Astrocyte (in vitro differentiated cells and primary cell): ENCODE data around the gene USO1. TPM values are rescaled to one million over a fixed set of nuclear protein-coding genes. Genes with fewer than 3 reads are reported as not detected.
A peak's percentile ranks its signal among the peaks of the same experiment; 100 is the strongest.

Source experiments
- DNase-seq: peaks from one replicate; pipeline ENCODE4 v3.0.0-alpha.2; 2010; ENCODE audit warnings: low read depth
- FAIRE-seq: peaks from 2 replicates; lab custom pipeline; 2011; peaks lifted over from hg19 to GRCh38; lab: Jason Lieb, UNC
- H2AFZ ChIP-seq: 2 replicates; pipeline ENCODE4 v1.6.0; 2012; ENCODE audit warnings: low read depth, low read length, inconsistent platforms
- H3K27ac ChIP-seq: 2 replicates; pipeline ENCODE4 v1.5.1; 2011; ENCODE audit warnings: low read depth, low read length, inconsistent platforms
- H3K27me3 ChIP-seq: 2 replicates; pipeline ENCODE4 v1.6.0; 2011; ENCODE audit warnings: low read length, inconsistent platforms; ENCODE audit not compliant: insufficient read depth
- H3K36me3 ChIP-seq: 2 replicates; pipeline ENCODE4 v1.5.1; 2011; ENCODE audit warnings: low read length, inconsistent platforms; ENCODE audit not compliant: insufficient read depth
- H3K4me1 ChIP-seq: 2 replicates; pipeline ENCODE4 v1.5.1; 2011; ENCODE audit warnings: low read length, inconsistent platforms; ENCODE audit not compliant: insufficient read depth
- H3K4me2 ChIP-seq: 2 replicates; pipeline ENCODE4 v1.6.0; 2012; ENCODE audit warnings: low read length, inconsistent platforms
- H3K4me3 ChIP-seq: 2 replicates; pipeline ENCODE4 v1.5.1; 2011; ENCODE audit warnings: low read depth, mild to moderate bottlenecking, low read length, inconsistent platforms; ENCODE audit not compliant: insufficient read depth
- H3K79me2 ChIP-seq: 2 replicates; pipeline ENCODE4 v1.6.0; 2012; ENCODE audit warnings: mild to moderate bottlenecking, low read length, inconsistent platforms; ENCODE audit not compliant: insufficient read depth
- H3K9ac ChIP-seq: 2 replicates; pipeline ENCODE4 v1.6.0; 2012; ENCODE audit warnings: mild to moderate bottlenecking, low read length, inconsistent platforms
- H3K9me3 ChIP-seq: 2 replicates; pipeline ENCODE4 v1.5.1; 2012; ENCODE audit warnings: low read depth, mild to moderate bottlenecking, low read length, inconsistent platforms; ENCODE audit not compliant: insufficient read depth
- H4K20me1 ChIP-seq: 2 replicates; pipeline ENCODE4 v1.6.0; 2012; ENCODE audit warnings: low read length, inconsistent platforms; ENCODE audit not compliant: insufficient read depth
- H3K27ac Mint-ChIP-seq: one replicate; pipeline ENCODE4 v1.8.0; 2021; ENCODE audit warnings: mild to moderate bottlenecking, mixed read lengths; ENCODE audit not compliant: unreplicated experiment
- H3K27me3 Mint-ChIP-seq: one replicate; pipeline ENCODE4 v1.8.0; 2021; ENCODE audit warnings: low read depth, mixed read lengths; ENCODE audit not compliant: unreplicated experiment
- H3K36me3 Mint-ChIP-seq: one replicate; pipeline ENCODE4 v1.8.0; 2021; ENCODE audit warnings: low read depth, mixed read lengths; ENCODE audit not compliant: unreplicated experiment
- H3K4me1 Mint-ChIP-seq: one replicate; pipeline ENCODE4 v1.8.0; 2021; ENCODE audit warnings: low read depth, mixed read lengths; ENCODE audit not compliant: unreplicated experiment
- H3K4me3 Mint-ChIP-seq: one replicate; pipeline ENCODE4 v1.8.0; 2021; ENCODE audit warnings: mild to moderate bottlenecking, moderate library complexity, mixed read lengths; ENCODE audit not compliant: unreplicated experiment
- H3K9me3 Mint-ChIP-seq: one replicate; pipeline ENCODE4 v1.8.0; 2021; ENCODE audit warnings: mild to moderate bottlenecking, mixed read lengths; ENCODE audit not compliant: unreplicated experiment
- CTCF ChIP-seq: IDR thresholded peaks from 2 replicates; pipeline ENCODE4 v1.5.1; 2011; ENCODE audit warnings: low read depth, mild to moderate bottlenecking, inconsistent platforms, low read length, moderate library complexity; ENCODE audit not compliant: insufficient read depth
- EZH2 ChIP-seq: IDR thresholded peaks from 2 replicates; pipeline ENCODE4 v1.6.1; 2012; ENCODE audit warnings: mild to moderate bottlenecking, low read length, inconsistent platforms; ENCODE audit not compliant: insufficient read depth
- total RNA-seq: library from RNA; stranded (reverse); gene quantifications from 2 replicates; pipeline ENCODE4 v1.2.1, GENCODE V29; 2021

Gene USO1
- total RNA-seq, 1 donor from 2014 or later: 104 TPM

- FAIRE-seq (no peak), DNase-seq (peak; percentile 49)
- H3K4me3 ChIP-seq: no peak overlapping the region
- no peak overlapping the region for H3K4me2 ChIP-seq
- H2AFZ ChIP-seq: no peak overlapping the region
- H3K9me3 ChIP-seq: no peaks in the 10 kb centered on the region
- peak overlapping the region; percentile 40 for H3K4me3 Mint-ChIP-seq
- peaks cover 96% of the 10 kb centered on the region for H3K79me2 ChIP-seq
- H3K27me3 Mint-ChIP-seq: no peaks in the 10 kb centered on the region
- H3K4me1 ChIP-seq: peaks cover 6% of the 10 kb centered on the region
- H3K36me3 Mint-ChIP-seq: peaks cover 13% of the 10 kb centered on the region
- H3K27ac Mint-ChIP-seq: peak overlapping the region; percentile 12
- peaks cover 9% of the 10 kb centered on the region for H3K4me1 Mint-ChIP-seq
- no peak overlapping the region for H3K27ac ChIP-seq
- H3K9ac ChIP-seq: no peak overlapping the region
- H3K9me3 Mint-ChIP-seq: peaks cover 3% of the 10 kb centered on the region
- no peaks in the 10 kb centered on the region for H3K27me3 ChIP-seq
- H3K36me3 ChIP-seq: peaks cover 2% of the 10 kb centered on the region
- TF ChIP-seq CTCF (no peak), EZH2 (no peak)
- peaks cover 71% of the 10 kb centered on the region for H4K20me1 ChIP-seq
These were observed 9.0 kb downstream of the USO1 start for GRCh38 chr4:75733369-75733768.

- Histone ChIP-seq H3K9me3 (no peaks in the 10 kb centered on the region), H3K36me3 (peaks cover 2% of the 10 kb centered on the region), H2AFZ (no peak overlapping the region), H3K4me2 (no peak overlapping the region), H3K4me3 (no peak overlapping the region), H3K79me2 (peaks cover 96% of the 10 kb centered on the region), H3K27me3 (no peaks in the 10 kb centered on the region), H4K20me1 (peaks cover 76% of the 10 kb centered on the region), H3K9ac (no peak overlapping the region), H3K27ac (no peak overlapping the region), H3K4me1 (no peaks in the 10 kb centered on the region)
- Mint-ChIP-seq H3K27ac (no peak overlapping the region), H3K9me3 (peaks cover 3% of the 10 kb centered on the region), H3K27me3 (no peaks in the 10 kb centered on the region), H3K4me3 (no peak overlapping the region), H3K4me1 (peaks cover 5% of the 10 kb centered on the region), H3K36me3 (peaks cover 13% of the 10 kb centered on the region)
- DNase-seq: no peak
- no peak for FAIRE-seq
- TF ChIP-seq CTCF: no peak
- TF ChIP-seq EZH2: no peak
These were observed 11.1 kb downstream of the USO1 start for GRCh38 chr4:75735525-75735924.

GRCh38 chr4:75736862-75737261 is 12.5 kb downstream of the USO1 start:
- Mint-ChIP-seq H3K36me3 (peaks cover 13% of the 10 kb centered on the region), H3K4me1 (peaks cover 5% of the 10 kb centered on the region), H3K27me3 (no peaks in the 10 kb centered on the region), H3K27ac (no peak overlapping the region), H3K4me3 (no peak overlapping the region), H3K9me3 (peaks cover 3% of the 10 kb centered on the region)
- no peak for FAIRE-seq
- Histone ChIP-seq H3K9me3 (no peaks in the 10 kb centered on the region), H4K20me1 (peaks cover 76% of the 10 kb centered on the region), H3K4me3 (no peak overlapping the region), H2AFZ (no peak overlapping the region), H3K4me2 (no peak overlapping the region), H3K9ac (no peak overlapping the region), H3K36me3 (peaks cover 3% of the 10 kb centered on the region), H3K79me2 (peaks cover 96% of the 10 kb centered on the region), H3K27ac (no peak overlapping the region), H3K27me3 (no peaks in the 10 kb centered on the region), H3K4me1 (no peaks in the 10 kb centered on the region)
- DNase-seq: peak; percentile 16
- TF ChIP-seq CTCF (no peak), EZH2 (no peak)
